Measurements from ENCODE around the gene UBXN1.

Gene UBXN1

DNA sequence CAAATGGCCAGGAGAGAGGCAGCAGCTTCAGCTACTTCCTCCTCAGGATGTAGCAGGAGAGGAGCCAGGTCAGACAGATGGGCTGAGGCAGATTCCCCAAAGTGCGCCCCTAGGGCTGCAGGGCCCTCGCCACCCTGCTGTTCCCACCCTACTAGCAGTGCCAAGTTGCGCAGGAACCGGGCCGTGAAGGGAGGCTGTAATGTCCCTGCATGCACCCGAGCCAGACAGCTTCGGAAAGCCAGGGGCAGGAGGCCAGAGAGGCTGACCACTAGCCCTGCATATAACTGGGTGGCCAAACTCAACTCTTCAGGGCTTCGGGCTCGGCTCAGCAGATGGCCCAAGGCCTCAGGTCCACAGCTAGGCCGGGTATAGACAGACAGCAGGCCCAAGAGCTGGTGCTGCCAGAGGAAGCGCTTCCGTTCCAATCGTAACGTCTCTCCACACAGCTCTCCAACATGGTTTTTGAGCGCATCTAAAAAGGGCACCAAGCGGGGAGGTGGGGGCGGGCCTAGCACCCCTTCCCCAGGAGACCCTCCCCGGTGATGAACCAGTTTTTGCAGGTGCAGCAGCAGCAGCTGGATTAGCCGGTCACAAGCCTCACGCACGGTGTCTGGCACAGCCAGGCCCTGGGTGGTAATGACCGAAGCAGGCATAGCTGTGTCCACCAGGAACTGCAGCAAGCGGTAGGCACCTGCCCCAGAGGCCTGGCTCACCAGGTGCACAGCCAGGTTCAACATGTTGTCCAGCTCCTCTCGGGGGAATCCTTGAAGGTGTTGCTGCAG lies 30.5 kb downstream of the UBXN1 start:
- FAIRE-seq (no peak), DNase-seq (ENCODE audit: insufficient read length, low spot score) (no peak)
- no peak for TF ChIP-seq TAF1 (IDR thresholded peaks at IDR 0.05; ENCODE audit: low read depth, low read length)
- TF ChIP-seq POU2F2 (IDR thresholded peaks at IDR 0.05; ENCODE audit: low read depth, low read length) = no peak
- no peak for TF ChIP-seq POLR2A (IDR thresholded peaks at IDR 0.05; ENCODE audit: low read depth, low read length)
- TF ChIP-seq PAX5 (IDR thresholded peaks at IDR 0.05; ENCODE audit: insufficient read depth, low read length, severe bottlenecking) = no peak
- no peak for TF ChIP-seq SPI1 (IDR thresholded peaks at IDR 0.05; ENCODE audit: low read depth, low read length)

DNA sequence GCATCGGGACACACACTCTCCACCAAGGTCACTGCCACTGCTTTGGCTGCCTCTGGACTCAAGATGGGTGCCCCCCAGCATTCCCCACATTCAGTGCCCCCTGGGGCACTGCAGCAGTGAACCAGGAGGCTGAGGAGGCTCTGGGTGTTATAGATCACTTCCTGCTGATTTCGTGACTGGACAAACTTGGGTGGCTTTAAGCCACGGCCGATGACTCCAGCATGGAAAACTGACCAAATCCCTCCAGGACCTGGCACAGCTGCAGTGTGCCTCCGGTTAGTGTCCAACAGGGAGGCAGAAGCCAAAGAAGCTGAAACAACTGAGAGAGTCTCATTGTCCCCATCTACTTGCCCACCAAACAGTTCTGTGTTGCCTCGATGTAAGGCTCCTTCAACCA lies 31.3 kb downstream of the UBXN1 start:
- TF ChIP-seq POLR2AphosphoS5 (IDR thresholded peaks at IDR 0.05; ENCODE audit: low read depth, low read length) (no peak; the same call in 1 of the 2 replicates), POLR2A (IDR thresholded peaks at IDR 0.05; ENCODE audit: low read depth, low read length) (peak; percentile 46; the same call in 1 of the 2 replicates)
- FAIRE-seq = no peak
- DNase-seq (ENCODE audit: insufficient read length, low spot score) = no peak

DNA sequence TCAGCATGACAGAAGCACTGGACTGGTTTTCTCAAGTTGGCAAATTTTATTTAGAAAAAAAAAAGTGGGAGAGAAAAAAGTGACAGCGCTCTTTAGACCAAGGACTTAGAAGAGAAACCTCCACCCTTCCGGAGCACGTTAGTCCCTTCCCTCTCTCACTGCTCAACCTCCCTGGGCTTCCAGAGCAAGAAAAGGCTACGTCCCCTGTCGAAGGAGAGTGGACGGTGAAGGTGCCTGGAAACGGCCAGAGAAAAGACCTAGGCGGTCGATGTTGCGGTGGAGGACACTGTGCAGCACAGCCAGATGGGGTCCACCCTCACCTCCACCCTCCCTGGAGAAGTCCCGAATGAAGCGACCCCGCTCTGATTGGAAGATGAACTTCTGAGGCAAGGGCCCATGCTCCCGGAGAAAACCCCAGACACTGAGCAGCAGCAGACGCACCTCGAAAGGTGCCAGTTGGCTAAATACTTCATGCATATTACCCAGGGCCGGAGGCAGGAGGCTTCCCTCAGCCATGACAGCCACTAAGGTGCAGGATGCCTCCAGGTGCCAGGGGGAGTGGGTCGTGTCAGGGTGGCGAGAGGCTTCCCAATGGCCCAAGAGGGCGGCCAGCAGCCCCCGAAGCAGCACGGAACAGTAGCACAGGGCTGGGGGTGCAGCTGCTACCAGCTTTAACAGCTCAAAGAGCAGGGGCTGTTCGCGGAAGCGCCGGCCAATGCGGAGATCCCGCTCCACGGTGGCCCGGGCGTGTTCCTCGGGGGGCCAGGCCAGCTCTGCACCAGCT lies 31.9 kb downstream of the UBXN1 start:
- DNase-seq (ENCODE audit: insufficient read length, low spot score) (no peak), FAIRE-seq (no peak)
- no peak for TF ChIP-seq TAF1 (IDR thresholded peaks at IDR 0.05; ENCODE audit: low read depth, low read length)
- no peak for TF ChIP-seq POLR2A (IDR thresholded peaks at IDR 0.05; ENCODE audit: low read depth, low read length)
- no peak for TF ChIP-seq SPI1 (IDR thresholded peaks at IDR 0.05; ENCODE audit: low read depth, low read length)
- no peak for TF ChIP-seq POLR2AphosphoS5 (IDR thresholded peaks at IDR 0.05; ENCODE audit: low read depth, low read length)

DNA sequence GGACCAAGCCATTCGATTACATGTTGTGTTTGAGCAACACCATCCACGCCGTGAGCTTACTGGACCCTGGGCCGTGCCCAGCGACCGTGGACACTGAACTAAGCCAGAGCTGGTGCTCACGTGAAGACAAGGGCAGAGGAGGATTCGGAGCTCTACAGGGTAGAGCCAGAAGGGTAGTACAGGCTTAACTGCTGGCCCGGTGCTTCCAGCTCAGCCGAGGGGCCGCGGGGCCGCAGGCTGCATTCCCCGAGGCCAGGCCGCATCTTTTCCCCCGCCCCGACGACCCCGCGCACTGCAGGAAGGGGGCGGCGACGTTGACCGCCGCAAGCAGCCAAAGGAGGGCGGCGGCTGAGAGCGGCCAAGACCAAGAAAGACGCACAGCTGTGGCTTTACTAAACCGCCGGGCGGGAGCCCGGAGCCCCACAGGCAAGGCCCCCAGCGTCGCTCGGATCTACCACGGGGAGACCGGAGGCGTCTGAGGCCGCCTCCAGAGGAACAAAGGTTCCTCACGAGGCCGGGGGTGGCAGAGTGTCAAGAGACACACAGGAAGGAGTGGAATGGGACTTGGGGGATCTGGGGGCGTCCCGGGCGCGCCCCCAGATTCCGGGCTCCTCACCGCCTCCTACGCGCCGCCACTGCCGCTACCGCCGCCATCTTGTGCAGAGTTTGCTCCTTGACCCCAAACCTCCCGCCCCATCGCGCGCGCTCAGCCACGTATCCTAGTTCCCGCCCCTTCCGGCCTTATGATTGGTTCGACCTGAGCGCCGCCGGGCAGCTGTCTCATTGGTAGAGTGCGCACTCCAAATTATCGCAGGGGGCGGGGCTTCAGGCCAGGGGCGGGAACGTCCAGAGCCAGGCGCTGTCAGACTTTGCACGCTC lies 32.7 kb downstream of the UBXN1 start, which contains the start of gene GANAB:
GANAB (minus strand) TSS at position 668 of the 879 bp plus-strand sequence; CDS start at position 654, 14 bp downstream.
- peak; percentile 94 for FAIRE-seq
- TF ChIP-seq PAX5 (IDR thresholded peaks at IDR 0.05; ENCODE audit: insufficient read depth, low read length, severe bottlenecking) (peak; percentile 35), TAF1 (IDR thresholded peaks at IDR 0.05; ENCODE audit: low read depth, low read length) (peak; percentile 92), SPI1 (IDR thresholded peaks at IDR 0.05; ENCODE audit: low read depth, low read length) (no peak), POLR2A (IDR thresholded peaks at IDR 0.05; ENCODE audit: low read depth, low read length) (peak; percentile 81), POU2F2 (IDR thresholded peaks at IDR 0.05; ENCODE audit: low read depth, low read length) (peak; percentile 77), POLR2AphosphoS5 (IDR thresholded peaks at IDR 0.05; ENCODE audit: low read depth, low read length) (peak; percentile 84)
- DNase-seq (ENCODE audit: insufficient read length, low spot score) = peak; percentile 100

DNA sequence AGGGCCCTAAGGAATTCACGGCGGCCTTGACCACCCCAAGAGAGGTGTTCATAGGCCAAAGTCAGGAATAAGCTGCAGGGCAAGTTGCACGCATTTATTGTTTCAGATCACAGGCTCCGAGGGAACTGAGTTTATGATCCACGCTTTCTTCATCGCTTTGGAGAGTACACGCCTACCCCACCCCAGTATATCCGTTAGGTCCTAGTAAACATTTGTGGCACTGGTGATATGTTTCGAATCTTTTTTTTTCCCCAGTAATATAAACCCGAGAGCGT lies 33.3 kb downstream of the UBXN1 start:
- FAIRE-seq (peak; percentile 28), DNase-seq (ENCODE audit: insufficient read length, low spot score) (no peak)
- TF ChIP-seq TAF1 (IDR thresholded peaks at IDR 0.05; ENCODE audit: low read depth, low read length) (no peak), POU2F2 (IDR thresholded peaks at IDR 0.05; ENCODE audit: low read depth, low read length) (no peak), POLR2AphosphoS5 (IDR thresholded peaks at IDR 0.05; ENCODE audit: low read depth, low read length) (no peak), PAX5 (IDR thresholded peaks at IDR 0.05; ENCODE audit: insufficient read depth, low read length, severe bottlenecking) (no peak), POLR2A (IDR thresholded peaks at IDR 0.05; ENCODE audit: low read depth, low read length) (no peak), SPI1 (IDR thresholded peaks at IDR 0.05; ENCODE audit: low read depth, low read length) (no peak)

DNA sequence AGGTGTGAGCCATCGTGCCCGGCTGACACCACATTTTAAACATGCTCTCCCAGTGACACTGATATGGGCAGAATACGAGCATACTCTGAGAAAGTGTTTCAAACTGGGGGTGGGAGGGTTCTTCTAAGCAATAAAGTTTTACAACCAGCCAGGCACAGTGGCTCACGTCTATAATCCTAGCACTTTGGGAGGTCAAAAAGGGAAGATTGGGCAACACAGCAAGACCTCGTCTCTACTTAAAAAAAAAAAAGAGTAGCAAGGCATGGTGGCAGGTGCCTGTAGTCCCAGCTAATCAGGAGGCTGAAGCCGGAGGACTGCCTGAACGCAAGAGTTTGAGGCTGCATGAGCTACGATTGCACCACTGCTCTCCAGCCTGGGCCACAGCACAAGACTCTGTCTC lies 34.7 kb downstream of the UBXN1 start:
- FAIRE-seq (no peak), DNase-seq (ENCODE audit: insufficient read length, low spot score) (no peak)
- TF ChIP-seq POLR2AphosphoS5 (IDR thresholded peaks at IDR 0.05; ENCODE audit: low read depth, low read length) (no peak), TAF1 (IDR thresholded peaks at IDR 0.05; ENCODE audit: low read depth, low read length) (no peak)

DNA sequence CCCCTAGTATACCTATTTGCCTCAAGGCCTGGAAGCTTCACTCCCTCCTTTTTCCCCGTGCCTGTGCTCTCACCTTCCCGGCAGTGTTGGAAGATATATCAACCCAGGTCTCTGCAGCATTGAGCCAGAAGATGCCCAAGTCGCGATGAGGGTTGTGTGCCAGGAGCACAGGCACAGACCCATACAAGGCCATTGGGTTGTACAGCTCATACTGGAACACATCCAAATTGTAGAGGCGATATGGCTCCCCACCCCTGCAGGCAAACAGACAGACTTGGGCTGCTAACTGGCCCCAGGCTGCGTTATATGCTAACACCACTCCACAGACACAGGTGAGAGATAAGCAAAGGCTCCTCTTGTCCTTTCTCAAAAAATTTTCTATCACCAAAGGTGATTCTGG lies 46.4 kb downstream of the UBXN1 start:
- FAIRE-seq = no peak
- TF ChIP-seq TAF1 (IDR thresholded peaks at IDR 0.05; ENCODE audit: low read depth, low read length) = no peak
- no peak for TF ChIP-seq PAX5 (IDR thresholded peaks at IDR 0.05; ENCODE audit: insufficient read depth, low read length, severe bottlenecking)
- TF ChIP-seq SPI1 (IDR thresholded peaks at IDR 0.05; ENCODE audit: low read depth, low read length) = no peak
- no peak for TF ChIP-seq POLR2A (IDR thresholded peaks at IDR 0.05; ENCODE audit: low read depth, low read length)
- no peak for TF ChIP-seq POU2F2 (IDR thresholded peaks at IDR 0.05; ENCODE audit: low read depth, low read length)
- TF ChIP-seq POLR2AphosphoS5 (IDR thresholded peaks at IDR 0.05; ENCODE audit: low read depth, low read length) = no peak
- DNase-seq (ENCODE audit: insufficient read length, low spot score) = no peak

DNA sequence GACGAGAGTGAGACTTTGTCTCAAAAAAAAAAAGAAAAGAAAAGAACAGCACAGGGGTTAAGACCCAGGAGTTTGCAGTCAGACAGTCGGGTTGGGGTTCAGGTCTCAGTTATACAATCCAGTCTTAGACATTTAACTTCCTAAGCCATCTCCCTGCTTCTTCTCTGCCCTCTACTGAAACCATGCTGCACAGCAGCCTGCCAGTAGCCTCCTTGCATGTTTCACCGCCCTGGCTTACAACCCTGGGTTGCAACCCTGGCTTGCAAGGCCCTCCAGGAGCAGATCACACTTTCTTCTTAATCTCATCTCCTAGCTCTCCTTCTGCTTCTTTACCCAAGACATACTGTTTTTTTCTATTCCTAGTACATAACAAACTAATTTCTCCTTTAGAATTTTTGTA lies 51.2 kb downstream of the UBXN1 start:
- no peak for TF ChIP-seq POLR2A (IDR thresholded peaks at IDR 0.05; ENCODE audit: low read depth, low read length)
- no peak for TF ChIP-seq TAF1 (IDR thresholded peaks at IDR 0.05; ENCODE audit: low read depth, low read length)
- no peak for TF ChIP-seq POLR2AphosphoS5 (IDR thresholded peaks at IDR 0.05; ENCODE audit: low read depth, low read length)
- TF ChIP-seq POU2F2 (IDR thresholded peaks at IDR 0.05; ENCODE audit: low read depth, low read length) = no peak
- TF ChIP-seq PAX5 (IDR thresholded peaks at IDR 0.05; ENCODE audit: insufficient read depth, low read length, severe bottlenecking) = no peak
- no peak for TF ChIP-seq SPI1 (IDR thresholded peaks at IDR 0.05; ENCODE audit: low read depth, low read length)
- FAIRE-seq (no peak), DNase-seq (ENCODE audit: insufficient read length, low spot score) (no peak)
